ENCODE data around the gene ARHGAP15.

GRCh38 chr2:143668234-143668633 lies 539.0 kb downstream of the ARHGAP15 start:
- TF ChIP-seq CTCF (IDR thresholded peaks at IDR 0.05) (no peak), POLR2A (IDR thresholded peaks at IDR 0.05) (no peak)
